ENCODE results near the gene RGS10.

GRCh38 chr10:119450606-119451299, 91.8 kb downstream of the RGS10 start:
- TF ChIP-seq, protein P1, sequence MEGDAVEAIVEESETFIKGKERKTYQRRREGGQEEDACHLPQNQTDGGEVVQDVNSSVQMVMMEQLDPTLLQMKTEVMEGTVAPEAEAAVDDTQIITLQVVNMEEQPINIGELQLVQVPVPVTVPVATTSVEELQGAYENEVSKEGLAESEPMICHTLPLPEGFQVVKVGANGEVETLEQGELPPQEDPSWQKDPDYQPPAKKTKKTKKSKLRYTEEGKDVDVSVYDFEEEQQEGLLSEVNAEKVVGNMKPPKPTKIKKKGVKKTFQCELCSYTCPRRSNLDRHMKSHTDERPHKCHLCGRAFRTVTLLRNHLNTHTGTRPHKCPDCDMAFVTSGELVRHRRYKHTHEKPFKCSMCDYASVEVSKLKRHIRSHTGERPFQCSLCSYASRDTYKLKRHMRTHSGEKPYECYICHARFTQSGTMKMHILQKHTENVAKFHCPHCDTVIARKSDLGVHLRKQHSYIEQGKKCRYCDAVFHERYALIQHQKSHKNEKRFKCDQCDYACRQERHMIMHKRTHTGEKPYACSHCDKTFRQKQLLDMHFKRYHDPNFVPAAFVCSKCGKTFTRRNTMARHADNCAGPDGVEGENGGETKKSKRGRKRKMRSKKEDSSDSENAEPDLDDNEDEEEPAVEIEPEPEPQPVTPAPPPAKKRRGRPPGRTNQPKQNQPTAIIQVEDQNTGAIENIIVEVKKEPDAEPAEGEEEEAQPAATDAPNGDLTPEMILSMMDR (IDR thresholded peaks at IDR 0.05; ENCODE audit: borderline replicate concordance, extremely low read depth, low read length, poor library complexity, severe bottlenecking) = no peak
- no peak for TF ChIP-seq EZH2 (IDR thresholded peaks at IDR 0.05; ENCODE audit: borderline replicate concordance, low read depth, low read length, severe bottlenecking)

Measured in DND-41 (cell line).